IMR-90 (cell line): Measurements from ENCODE around the gene CLIC1. TPM values are rescaled to one million over a fixed set of nuclear protein-coding genes. Genes with fewer than 3 reads are reported as not detected.

Experiments used
- ATAC-seq: fragments of 200-7000 bp; cut with Tn5 transposase; 2 replicates; pipeline ENCODE4 v1.9.1; 2020; ENCODE audit warnings: low read depth, mild to moderate bottlenecking, moderate library complexity
- BruUV-seq: library from RNA; stranded (reverse); fragments of 400-500 nt; replicated peaks from 2 replicates; lab custom pipeline; 2021; lab: Mats Ljungman, UMichigan
- CTCF ChIA-PET: fragments of 300-600 bp; formaldehyde crosslinking; extraction: SDS; loops from one replicate; lab custom pipeline; 2021; ENCODE audit warnings: antibody characterized with exemption; lab: Yijun Ruan, JAX
- POLR2A ChIA-PET: fragments of 300-600 bp; sonication (Branson Sonifier 250); formaldehyde crosslinking; loops from one replicate; lab custom pipeline; 2022; ENCODE audit warnings: antibody characterized with exemption; ENCODE audit not compliant: unreplicated experiment; lab: Charles Lee
- DNase-seq: peaks from one replicate; pipeline ENCODE4 v3.0.0; 2013
- H2AFZ ChIP-seq: replicated peaks from 2 replicates; pipeline ENCODE3; 2013; ENCODE audit warnings: low read length, mild to moderate bottlenecking; ENCODE audit not compliant: poor library complexity
- H2AK5ac ChIP-seq: 2 replicates; pipeline ENCODE4 v1.6.1; 2013; ENCODE audit warnings: low read depth, low read length, inconsistent platforms
- H2AK9ac ChIP-seq: replicated peaks from 2 replicates; pipeline ENCODE3; 2013; ENCODE audit warnings: mild to moderate bottlenecking, low read depth, low read length, moderate library complexity; ENCODE audit not compliant: poor library complexity
- H2BK120ac ChIP-seq: 2 replicates; pipeline ENCODE4 v1.6.1; 2013; ENCODE audit warnings: low read depth, low read length, inconsistent platforms
- H2BK15ac ChIP-seq: 3 replicates; pipeline ENCODE4 v1.6.1; 2013; ENCODE audit warnings: low read depth, low read length, inconsistent platforms
- H2BK20ac ChIP-seq: 2 replicates; pipeline ENCODE4 v1.6.1; 2013; ENCODE audit warnings: low read depth, mild to moderate bottlenecking, inconsistent platforms, low read length, moderate library complexity
- H2BK5ac ChIP-seq: 2 replicates; pipeline ENCODE4 v1.6.1; 2013; ENCODE audit warnings: mild to moderate bottlenecking, low read depth, low read length, inconsistent platforms; ENCODE audit not compliant: poor library complexity, severe bottlenecking
- H3K14ac ChIP-seq: replicated peaks from 2 replicates; pipeline ENCODE4 v1.6.1; 2013; ENCODE audit warnings: low read depth, low read length, inconsistent platforms
- H3K18ac ChIP-seq: 2 replicates; pipeline ENCODE4 v1.6.1; 2013; ENCODE audit warnings: low read depth, low read length, control low read depth
- H3K23ac ChIP-seq: 2 replicates; pipeline ENCODE4 v1.6.1; 2013; ENCODE audit warnings: low read depth, low read length, inconsistent platforms
- H3K27ac ChIP-seq: 2 replicates; pipeline ENCODE4 v1.5.1; 2013; ENCODE audit warnings: mild to moderate bottlenecking, control low read depth, low read length; ENCODE audit not compliant: insufficient read depth
- H3K27me3 ChIP-seq: 2 replicates; pipeline ENCODE4 v1.6.1; 2013; ENCODE audit warnings: low read length; ENCODE audit not compliant: control insufficient read depth, insufficient read depth
- H3K36me3 ChIP-seq: 2 replicates; pipeline ENCODE4 v1.6.1; 2013; ENCODE audit warnings: low read length, mixed read lengths; ENCODE audit not compliant: control insufficient read depth, insufficient read depth
- H3K4ac ChIP-seq: 2 replicates; pipeline ENCODE4 v1.6.1; 2013; ENCODE audit warnings: low read depth, low read length, inconsistent platforms
- H3K4me1 ChIP-seq: 2 replicates; pipeline ENCODE4 v1.6.1; 2013; ENCODE audit warnings: low read length, mixed read lengths; ENCODE audit not compliant: control insufficient read depth, insufficient read depth
- H3K4me2 ChIP-seq: 2 replicates; pipeline ENCODE4 v1.6.1; 2013; ENCODE audit warnings: low read depth, mild to moderate bottlenecking, control low read depth, low read length, moderate library complexity
- H3K4me3 ChIP-seq: 2 replicates; pipeline ENCODE4 v1.5.1; 2013; ENCODE audit warnings: low read depth, mild to moderate bottlenecking, control low read depth, low read length, moderate library complexity; ENCODE audit not compliant: insufficient read depth
- H3K56ac ChIP-seq: 2 replicates; pipeline ENCODE4 v1.6.1; 2013; ENCODE audit warnings: low read length, inconsistent platforms; ENCODE audit not compliant: insufficient read depth; ENCODE audit errors: extremely low read depth
- H3K79me1 ChIP-seq, 2 experiments: 2 replicates each; pipeline ENCODE4 v1.6.1; 2013; ENCODE audit warnings: low read length in 2 of 2, inconsistent platforms in 1 of 2, low read depth in 1 of 2
- H3K9ac ChIP-seq: 2 replicates; pipeline ENCODE4 v1.6.1; 2013; ENCODE audit warnings: low read depth, low read length, control low read depth
- H3K9me1 ChIP-seq: 2 replicates; pipeline ENCODE4 v1.6.1; 2013; ENCODE audit warnings: low read length, inconsistent platforms; ENCODE audit not compliant: insufficient read depth
- H3K9me3 ChIP-seq: 2 replicates; pipeline ENCODE4 v1.6.1; 2013; ENCODE audit warnings: low read length; ENCODE audit not compliant: control insufficient read depth, insufficient read depth
- H4K20me1 ChIP-seq: 2 replicates; pipeline ENCODE4 v1.6.1; 2013; ENCODE audit warnings: low read length, inconsistent platforms; ENCODE audit not compliant: insufficient read depth
- H4K5ac ChIP-seq: 2 replicates; pipeline ENCODE4 v1.6.1; 2013; ENCODE audit warnings: mild to moderate bottlenecking, low read depth, low read length, control low read depth
- H4K8ac ChIP-seq, 2 experiments: 2 replicates each; pipeline ENCODE4 v1.6.1; 2013; ENCODE audit warnings: low read depth in 2 of 2, low read length in 2 of 2, control low read depth in 1 of 2, inconsistent platforms in 1 of 2
- H4K91ac ChIP-seq: 2 replicates; pipeline ENCODE4 v1.6.1; 2013; ENCODE audit warnings: low read depth, low read length, inconsistent platforms; ENCODE audit not compliant: insufficient read depth
- BHLHE40 ChIP-seq: fragments of 150-350 bp; IDR thresholded peaks from 2 replicates; pipeline ENCODE4 v1.6.1; 2016; ENCODE audit warnings: mild to moderate bottlenecking, low read depth, low read length
- SMC3 ChIP-seq: fragments of 150-350 bp; IDR thresholded peaks from 2 replicates; pipeline ENCODE4 v1.6.1; 2016; ENCODE audit warnings: low read depth, mild to moderate bottlenecking, antibody characterized with exemption, low read length, moderate library complexity
- WGBS, 2 experiments: methylation state at CpG; one replicate each; pipeline versions ENCODE4 v1.1.5 to v1.1.7; 2013; ENCODE audit warnings: missing lambda C conversion rate in 2 of 2; ENCODE audit not compliant: insufficient read length in 1 of 2; ENCODE audit errors: extremely low coverage in 2 of 2; 5-methylcytosine and 5-hydroxymethylcytosine counted together
- dilution Hi-C: fragments of 300-500 bp; cut with HindIII; formaldehyde crosslinking; loops from one replicate; pipeline ENCODE4 v1.14.3; 2018; ENCODE audit warnings: low sequenced_read_pairs; ENCODE audit not compliant: unreplicated experiment
- in situ Hi-C: fragments of 300-500 bp; cut with MboI; formaldehyde crosslinking; loops from 3 replicates; pipeline ENCODE4 v1.14.3; 2019; ENCODE audit warnings: low sequenced_read_pairs, inconsistent platforms, mixed read lengths
- intact Hi-C: fragments of 100-400 bp; cut with micrococcal nuclease; formaldehyde crosslinking; loops from 2 replicates; pipeline ENCODE4 v1.10.0; 2022
- polyA plus RNA-seq, 3 experiments: library from polyadenylated mRNA; depleted of rRNA; stranded (reverse); fragments of >200 nt; gene quantifications; 2 replicates each; pipeline ENCODE4 v1.2.3, GENCODE V29; 2012; ENCODE audit warnings: low replicate concordance in 1 of 3
- total RNA-seq: library from RNA; depleted of rRNA; stranded (reverse); fragments of >200 nt; gene quantifications from 2 replicates; pipeline ENCODE4 v1.2.3, GENCODE V29; 2012
- TF ChIP-seq, protein P1 (sequence below): fragments of 150-350 bp; IDR thresholded peaks from 2 replicates; pipeline ENCODE4 v1.6.1; 2017; ENCODE audit warnings: mild to moderate bottlenecking, antibody characterized with exemption, low read length, low read depth
- TF ChIP-seq, protein P2 (sequence below): fragments of 150-350 bp; IDR thresholded peaks from 2 replicates; pipeline ENCODE4 v1.6.1; 2016; ENCODE audit warnings: low read depth, mild to moderate bottlenecking, low read length, moderate library complexity, borderline replicate concordance

CLIC1 gene
- total and polyA plus RNA-seq, 2 of the 4 experiments (the other 2 are of a cell fraction) = 706 to 1,185 TPM

DNA sequence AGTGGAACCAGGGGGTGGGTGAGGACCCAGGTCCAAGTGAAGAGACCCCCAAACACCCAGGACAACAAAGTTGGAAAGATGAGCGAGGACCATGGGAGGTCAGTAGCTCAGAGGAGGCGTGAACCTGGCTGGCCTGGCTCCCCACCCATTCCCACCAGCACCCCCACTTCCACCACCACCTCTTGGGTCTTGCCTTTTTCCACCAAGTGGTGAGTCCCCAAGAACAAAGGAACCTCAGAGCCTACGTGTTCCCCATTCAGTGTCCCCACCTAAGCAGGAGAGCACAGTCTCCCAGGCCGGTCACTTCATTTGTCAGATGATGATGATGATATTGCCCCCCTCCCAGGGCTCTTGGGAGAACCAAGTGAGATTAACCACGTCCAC lies 41.3 kb upstream of the CLIC1 start:
- Histone ChIP-seq H2BK5ac (no peak overlapping the region), H3K56ac (no peak overlapping the region), H2AFZ (no peak overlapping the region), H2BK20ac (no peak overlapping the region), H3K79me1 (0 out of 4 replicates have a peak, but pooled peaks cover 0 to 2% of the 10 kb centered on the region in 2 experiments), H4K5ac (no peak overlapping the region), H4K91ac (no peak overlapping the region), H3K4me1 (peaks cover 10% of the 10 kb centered on the region), H3K9me3 (no peaks in the 10 kb centered on the region), H4K8ac (peak overlapping the region in 1 of 2 experiments; percentile 75; a peak in 2 of 4 replicates), H3K9me1 (0 out of 2 replicates have a peak, but pooled peaks cover 8% of the 10 kb centered on the region), H3K27ac (no peak overlapping the region), H3K4me3 (no peak overlapping the region), H3K4ac (peak overlapping the region; percentile 19; the same call in 1 of the 2 replicates), H3K14ac (no peak overlapping the region), H3K9ac (no peak overlapping the region), H2AK5ac (no peak overlapping the region), H3K4me2 (no peak overlapping the region), H2BK120ac (no peak overlapping the region), H3K23ac (no peak overlapping the region), H3K36me3 (peaks cover 45% of the 10 kb centered on the region), H3K27me3 (no peaks in the 10 kb centered on the region), H2AK9ac (peak overlapping the region; percentile 96), H2BK15ac (no peak overlapping the region), H3K18ac (no peak overlapping the region), H4K20me1 (no peaks in the 10 kb centered on the region)
- ChIA-PET CTCF (no interaction called here), POLR2A (no interaction called here)
- no peak for DNase-seq
- dilution Hi-C loops (no loop called here), in situ Hi-C loops (no loop called here), intact Hi-C loops (no loop called here)
- TF ChIP-seq, protein P1, sequence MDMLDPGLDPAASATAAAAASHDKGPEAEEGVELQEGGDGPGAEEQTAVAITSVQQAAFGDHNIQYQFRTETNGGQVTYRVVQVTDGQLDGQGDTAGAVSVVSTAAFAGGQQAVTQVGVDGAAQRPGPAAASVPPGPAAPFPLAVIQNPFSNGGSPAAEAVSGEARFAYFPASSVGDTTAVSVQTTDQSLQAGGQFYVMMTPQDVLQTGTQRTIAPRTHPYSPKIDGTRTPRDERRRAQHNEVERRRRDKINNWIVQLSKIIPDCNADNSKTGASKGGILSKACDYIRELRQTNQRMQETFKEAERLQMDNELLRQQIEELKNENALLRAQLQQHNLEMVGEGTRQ = no peak
- TF ChIP-seq BHLHE40 = no peak
- TF ChIP-seq, protein P2, sequence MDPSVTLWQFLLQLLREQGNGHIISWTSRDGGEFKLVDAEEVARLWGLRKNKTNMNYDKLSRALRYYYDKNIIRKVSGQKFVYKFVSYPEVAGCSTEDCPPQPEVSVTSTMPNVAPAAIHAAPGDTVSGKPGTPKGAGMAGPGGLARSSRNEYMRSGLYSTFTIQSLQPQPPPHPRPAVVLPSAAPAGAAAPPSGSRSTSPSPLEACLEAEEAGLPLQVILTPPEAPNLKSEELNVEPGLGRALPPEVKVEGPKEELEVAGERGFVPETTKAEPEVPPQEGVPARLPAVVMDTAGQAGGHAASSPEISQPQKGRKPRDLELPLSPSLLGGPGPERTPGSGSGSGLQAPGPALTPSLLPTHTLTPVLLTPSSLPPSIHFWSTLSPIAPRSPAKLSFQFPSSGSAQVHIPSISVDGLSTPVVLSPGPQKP = no peak
- TF ChIP-seq SMC3 = no peak
- no TSS peak for BruUV-seq
- no peak for ATAC-seq
- WGBS, 2 experiments = 100% methylated on average over 1 of the region's 5 CpGs; no CpG with 5 or more reads in 1 of the 2 experiments
